ENCODE data around the gene UBQLN4.

DNA sequence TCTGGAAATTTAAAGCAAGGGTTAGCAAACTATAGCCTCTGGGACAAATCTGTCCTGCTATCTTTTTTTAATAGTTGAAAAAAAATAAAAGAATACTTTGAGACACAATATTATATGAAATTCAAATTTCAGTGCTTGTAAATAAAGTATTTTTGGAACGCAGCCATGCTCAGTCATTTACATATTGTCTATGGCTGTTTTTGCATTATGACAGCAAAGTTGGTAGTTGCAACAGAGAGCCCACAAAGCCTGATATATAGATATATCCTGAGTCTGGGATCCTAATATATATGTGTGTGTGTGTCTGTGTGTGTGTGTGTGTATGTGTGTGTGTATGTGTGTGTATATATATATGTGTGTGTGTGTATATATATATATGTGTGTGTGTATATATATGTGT lies 53.6 kb downstream of the UBQLN4 start:
- TF ChIP-seq YY1 (IDR thresholded peaks at IDR 0.05; ENCODE audit: low read depth) (no peak), ZBTB7A (IDR thresholded peaks at IDR 0.05; ENCODE audit: low read depth) (no peak), EP300 (IDR thresholded peaks at IDR 0.05; ENCODE audit: borderline replicate concordance) (no peak), TAF1 (IDR thresholded peaks at IDR 0.05; ENCODE audit: low read depth) (no peak), TEAD4 (IDR thresholded peaks at IDR 0.05) (no peak), TCF12 (IDR thresholded peaks at IDR 0.05; ENCODE audit: low read depth) (no peak), CEBPB (IDR thresholded peaks at IDR 0.05) (no peak)
- TF ChIP-seq, protein P1, sequence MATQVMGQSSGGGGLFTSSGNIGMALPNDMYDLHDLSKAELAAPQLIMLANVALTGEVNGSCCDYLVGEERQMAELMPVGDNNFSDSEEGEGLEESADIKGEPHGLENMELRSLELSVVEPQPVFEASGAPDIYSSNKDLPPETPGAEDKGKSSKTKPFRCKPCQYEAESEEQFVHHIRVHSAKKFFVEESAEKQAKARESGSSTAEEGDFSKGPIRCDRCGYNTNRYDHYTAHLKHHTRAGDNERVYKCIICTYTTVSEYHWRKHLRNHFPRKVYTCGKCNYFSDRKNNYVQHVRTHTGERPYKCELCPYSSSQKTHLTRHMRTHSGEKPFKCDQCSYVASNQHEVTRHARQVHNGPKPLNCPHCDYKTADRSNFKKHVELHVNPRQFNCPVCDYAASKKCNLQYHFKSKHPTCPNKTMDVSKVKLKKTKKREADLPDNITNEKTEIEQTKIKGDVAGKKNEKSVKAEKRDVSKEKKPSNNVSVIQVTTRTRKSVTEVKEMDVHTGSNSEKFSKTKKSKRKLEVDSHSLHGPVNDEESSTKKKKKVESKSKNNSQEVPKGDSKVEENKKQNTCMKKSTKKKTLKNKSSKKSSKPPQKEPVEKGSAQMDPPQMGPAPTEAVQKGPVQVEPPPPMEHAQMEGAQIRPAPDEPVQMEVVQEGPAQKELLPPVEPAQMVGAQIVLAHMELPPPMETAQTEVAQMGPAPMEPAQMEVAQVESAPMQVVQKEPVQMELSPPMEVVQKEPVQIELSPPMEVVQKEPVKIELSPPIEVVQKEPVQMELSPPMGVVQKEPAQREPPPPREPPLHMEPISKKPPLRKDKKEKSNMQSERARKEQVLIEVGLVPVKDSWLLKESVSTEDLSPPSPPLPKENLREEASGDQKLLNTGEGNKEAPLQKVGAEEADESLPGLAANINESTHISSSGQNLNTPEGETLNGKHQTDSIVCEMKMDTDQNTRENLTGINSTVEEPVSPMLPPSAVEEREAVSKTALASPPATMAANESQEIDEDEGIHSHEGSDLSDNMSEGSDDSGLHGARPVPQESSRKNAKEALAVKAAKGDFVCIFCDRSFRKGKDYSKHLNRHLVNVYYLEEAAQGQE (IDR thresholded peaks at IDR 0.05; ENCODE audit: low read depth), result no peak
- TF ChIP-seq, protein P2, sequence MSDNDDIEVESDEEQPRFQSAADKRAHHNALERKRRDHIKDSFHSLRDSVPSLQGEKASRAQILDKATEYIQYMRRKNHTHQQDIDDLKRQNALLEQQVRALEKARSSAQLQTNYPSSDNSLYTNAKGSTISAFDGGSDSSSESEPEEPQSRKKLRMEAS (IDR thresholded peaks at IDR 0.05), result no peak

Data from Ishikawa (cell line).